SK-N-SH treated with all-trans-retinoic acid at 6 μM for 48 hours (cell line): ENCODE data around the gene TAF3.

Experiments used
- ATAC-seq: fragments of 200-7000 bp; cut with Tn5 transposase; 3 replicates; pipeline ENCODE4 v1.9.1; 2020; ENCODE audit warnings: mild to moderate bottlenecking, moderate library complexity
- BACH2 ChIP-seq: fragments of 250-450 bp; sonication (Bioruptor Pico); IDR thresholded peaks from 2 replicates; pipeline ENCODE4 v1.9.0; 2021; ENCODE audit warnings: mild to moderate bottlenecking, borderline replicate concordance
- CSDC2 ChIP-seq: fragments of 250-450 bp; sonication (Bioruptor Pico); IDR thresholded peaks from 2 replicates; pipeline ENCODE4 v1.5.0; 2020; ENCODE audit warnings: mild to moderate bottlenecking, moderate library complexity
- ESRRG ChIP-seq: fragments of 250-450 bp; sonication (Bioruptor Pico); IDR thresholded peaks from 2 replicates; pipeline ENCODE4 v1.6.1; 2021; ENCODE audit warnings: mild to moderate bottlenecking
- GLIS3 ChIP-seq: fragments of 250-450 bp; sonication (Bioruptor Pico); IDR thresholded peaks from 2 replicates; pipeline ENCODE4 v1.5.0; 2020; ENCODE audit warnings: mild to moderate bottlenecking, moderate library complexity
- ISL1 ChIP-seq: fragments of 250-450 bp; sonication (Bioruptor Pico); IDR thresholded peaks from 2 replicates; pipeline ENCODE4 v2.1.2; 2022; ENCODE audit warnings: mild to moderate bottlenecking, moderate library complexity
- PPARA ChIP-seq: fragments of 250-450 bp; sonication (Bioruptor Pico); IDR thresholded peaks from 2 replicates; pipeline ENCODE4 v1.5.0; 2020; ENCODE audit warnings: mild to moderate bottlenecking, borderline replicate concordance
- RARB ChIP-seq: fragments of 250-450 bp; sonication (Bioruptor Pico); IDR thresholded peaks from 2 replicates; pipeline ENCODE4 v1.8.0; 2021; ENCODE audit warnings: mild to moderate bottlenecking, moderate library complexity
- SNAI2 ChIP-seq: fragments of 250-450 bp; sonication (Bioruptor Pico); IDR thresholded peaks from 2 replicates; pipeline ENCODE4 v1.5.0; 2020; ENCODE audit warnings: mild to moderate bottlenecking, moderate library complexity
- TCF4 ChIP-seq: fragments of 250-450 bp; sonication (Bioruptor Pico); IDR thresholded peaks from 2 replicates; pipeline ENCODE4 v1.8.0; 2021; ENCODE audit warnings: mild to moderate bottlenecking, moderate library complexity, borderline replicate concordance
- TOX ChIP-seq: fragments of 250-450 bp; sonication (Bioruptor Pico); IDR thresholded peaks from 2 replicates; pipeline ENCODE4 v1.8.0; 2021; ENCODE audit warnings: mild to moderate bottlenecking, moderate library complexity, borderline replicate concordance
- ZC3H10 ChIP-seq: fragments of 250-450 bp; sonication (Bioruptor Pico); IDR thresholded peaks from 2 replicates; pipeline ENCODE4 v1.5.1; 2021; ENCODE audit warnings: mild to moderate bottlenecking, moderate library complexity
- ZFP3 ChIP-seq: fragments of 250-450 bp; sonication (Bioruptor Pico); IDR thresholded peaks from 2 replicates; pipeline ENCODE4 v1.5.0; 2020; ENCODE audit warnings: mild to moderate bottlenecking, moderate library complexity
- ZFP30 ChIP-seq: fragments of 450-650 bp; formaldehyde crosslinking; IDR thresholded peaks from 2 replicates; pipeline ENCODE4 v1.5.0; 2022; ENCODE audit warnings: mild to moderate bottlenecking, moderate library complexity
- ZNF70 ChIP-seq: fragments of 450-650 bp; formaldehyde crosslinking; IDR thresholded peaks from 2 replicates; pipeline ENCODE4 v1.5.0; 2020; ENCODE audit warnings: mild to moderate bottlenecking, moderate library complexity
- ZNF8 ChIP-seq: fragments of 450-650 bp; formaldehyde crosslinking; IDR thresholded peaks from 2 replicates; pipeline ENCODE4 v1.5.0; 2020; ENCODE audit warnings: mild to moderate bottlenecking, moderate library complexity
- TF ChIP-seq, protein P1 (sequence below): fragments of 250-450 bp; sonication (Bioruptor Pico); IDR thresholded peaks from 2 replicates; pipeline ENCODE4 v1.5.1; 2020; ENCODE audit warnings: low read depth, mild to moderate bottlenecking, moderate library complexity
- TF ChIP-seq, protein P2 (sequence below): fragments of 250-450 bp; sonication (Bioruptor Pico); IDR thresholded peaks from 2 replicates; pipeline ENCODE4 v1.8.0; 2021; ENCODE audit warnings: low read depth, mild to moderate bottlenecking, moderate library complexity, borderline replicate concordance
- TF ChIP-seq, protein P3 (sequence below): fragments of 250-450 bp; sonication (Bioruptor Pico); IDR thresholded peaks from 2 replicates; pipeline ENCODE4 v1.5.0; 2020; ENCODE audit warnings: mild to moderate bottlenecking, moderate library complexity
- TF ChIP-seq, protein P4 (sequence below): fragments of 250-450 bp; sonication (Bioruptor Pico); IDR thresholded peaks from 2 replicates; pipeline ENCODE4 v1.5.1; 2021; ENCODE audit warnings: mild to moderate bottlenecking, moderate library complexity
- TF ChIP-seq, protein P5 (sequence below): fragments of 250-450 bp; sonication (Bioruptor Pico); IDR thresholded peaks from 2 replicates; pipeline ENCODE4 v1.8.0; 2020; ENCODE audit warnings: mild to moderate bottlenecking, moderate library complexity, borderline replicate concordance

The TAF3 gene

DNA sequence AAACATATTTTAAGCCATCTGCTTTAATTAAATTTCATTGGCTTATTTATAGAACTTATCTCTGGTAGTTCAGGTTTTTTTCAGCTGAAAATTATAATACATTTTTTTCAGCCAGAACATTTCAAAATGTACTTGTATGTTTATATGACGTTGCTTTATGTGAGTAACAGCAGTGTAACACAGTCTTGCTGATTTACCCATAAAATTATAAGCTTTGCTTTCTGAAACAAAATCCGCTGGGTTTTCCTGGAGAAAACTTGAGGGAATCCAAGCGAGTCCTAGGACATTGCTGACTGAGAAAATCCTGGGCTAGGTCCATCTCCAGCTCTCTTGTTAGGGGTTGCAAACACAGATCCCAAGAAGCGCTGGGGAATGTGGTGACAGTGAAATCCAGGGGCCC, 124.0 kb downstream of the TAF3 start:
- TF ChIP-seq GLIS3 (no peak), TOX (no peak), RARB (CRISPR knock-in tag) (no peak), ZC3H10 (no peak), ISL1 (CRISPR knock-in tag) (no peak), ZFP30 (no peak), ZFP3 (CRISPR knock-in tag) (no peak), ESRRG (no peak), ZNF70 (CRISPR knock-in tag) (no peak), ZNF8 (CRISPR knock-in tag) (no peak), CSDC2 (CRISPR knock-in tag) (no peak), TCF4 (CRISPR knock-in tag) (no peak), PPARA (no peak), SNAI2 (no peak)
- TF ChIP-seq, protein P1, sequence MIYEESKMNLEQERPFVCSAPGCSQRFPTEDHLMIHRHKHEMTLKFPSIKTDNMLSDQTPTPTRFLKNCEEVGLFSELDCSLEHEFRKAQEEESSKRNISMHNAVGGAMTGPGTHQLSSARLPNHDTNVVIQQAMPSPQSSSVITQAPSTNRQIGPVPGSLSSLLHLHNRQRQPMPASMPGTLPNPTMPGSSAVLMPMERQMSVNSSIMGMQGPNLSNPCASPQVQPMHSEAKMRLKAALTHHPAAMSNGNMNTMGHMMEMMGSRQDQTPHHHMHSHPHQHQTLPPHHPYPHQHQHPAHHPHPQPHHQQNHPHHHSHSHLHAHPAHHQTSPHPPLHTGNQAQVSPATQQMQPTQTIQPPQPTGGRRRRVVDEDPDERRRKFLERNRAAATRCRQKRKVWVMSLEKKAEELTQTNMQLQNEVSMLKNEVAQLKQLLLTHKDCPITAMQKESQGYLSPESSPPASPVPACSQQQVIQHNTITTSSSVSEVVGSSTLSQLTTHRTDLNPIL (CRISPR knock-in tag): no peak
- TF ChIP-seq, protein P2, sequence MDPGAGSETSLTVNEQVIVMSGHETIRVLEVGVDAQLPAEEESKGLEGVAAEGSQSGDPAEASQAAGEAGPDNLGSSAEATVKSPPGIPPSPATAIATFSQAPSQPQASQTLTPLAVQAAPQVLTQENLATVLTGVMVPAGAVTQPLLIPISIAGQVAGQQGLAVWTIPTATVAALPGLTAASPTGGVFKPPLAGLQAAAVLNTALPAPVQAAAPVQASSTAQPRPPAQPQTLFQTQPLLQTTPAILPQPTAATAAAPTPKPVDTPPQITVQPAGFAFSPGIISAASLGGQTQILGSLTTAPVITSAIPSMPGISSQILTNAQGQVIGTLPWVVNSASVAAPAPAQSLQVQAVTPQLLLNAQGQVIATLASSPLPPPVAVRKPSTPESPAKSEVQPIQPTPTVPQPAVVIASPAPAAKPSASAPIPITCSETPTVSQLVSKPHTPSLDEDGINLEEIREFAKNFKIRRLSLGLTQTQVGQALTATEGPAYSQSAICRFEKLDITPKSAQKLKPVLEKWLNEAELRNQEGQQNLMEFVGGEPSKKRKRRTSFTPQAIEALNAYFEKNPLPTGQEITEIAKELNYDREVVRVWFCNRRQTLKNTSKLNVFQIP (CRISPR knock-in tag): no peak
- TF ChIP-seq, protein P3, sequence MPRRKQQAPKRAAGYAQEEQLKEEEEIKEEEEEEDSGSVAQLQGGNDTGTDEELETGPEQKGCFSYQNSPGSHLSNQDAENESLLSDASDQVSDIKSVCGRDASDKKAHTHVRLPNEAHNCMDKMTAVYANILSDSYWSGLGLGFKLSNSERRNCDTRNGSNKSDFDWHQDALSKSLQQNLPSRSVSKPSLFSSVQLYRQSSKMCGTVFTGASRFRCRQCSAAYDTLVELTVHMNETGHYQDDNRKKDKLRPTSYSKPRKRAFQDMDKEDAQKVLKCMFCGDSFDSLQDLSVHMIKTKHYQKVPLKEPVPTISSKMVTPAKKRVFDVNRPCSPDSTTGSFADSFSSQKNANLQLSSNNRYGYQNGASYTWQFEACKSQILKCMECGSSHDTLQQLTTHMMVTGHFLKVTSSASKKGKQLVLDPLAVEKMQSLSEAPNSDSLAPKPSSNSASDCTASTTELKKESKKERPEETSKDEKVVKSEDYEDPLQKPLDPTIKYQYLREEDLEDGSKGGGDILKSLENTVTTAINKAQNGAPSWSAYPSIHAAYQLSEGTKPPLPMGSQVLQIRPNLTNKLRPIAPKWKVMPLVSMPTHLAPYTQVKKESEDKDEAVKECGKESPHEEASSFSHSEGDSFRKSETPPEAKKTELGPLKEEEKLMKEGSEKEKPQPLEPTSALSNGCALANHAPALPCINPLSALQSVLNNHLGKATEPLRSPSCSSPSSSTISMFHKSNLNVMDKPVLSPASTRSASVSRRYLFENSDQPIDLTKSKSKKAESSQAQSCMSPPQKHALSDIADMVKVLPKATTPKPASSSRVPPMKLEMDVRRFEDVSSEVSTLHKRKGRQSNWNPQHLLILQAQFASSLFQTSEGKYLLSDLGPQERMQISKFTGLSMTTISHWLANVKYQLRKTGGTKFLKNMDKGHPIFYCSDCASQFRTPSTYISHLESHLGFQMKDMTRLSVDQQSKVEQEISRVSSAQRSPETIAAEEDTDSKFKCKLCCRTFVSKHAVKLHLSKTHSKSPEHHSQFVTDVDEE (CRISPR knock-in tag): no peak
- TF ChIP-seq, protein P4, sequence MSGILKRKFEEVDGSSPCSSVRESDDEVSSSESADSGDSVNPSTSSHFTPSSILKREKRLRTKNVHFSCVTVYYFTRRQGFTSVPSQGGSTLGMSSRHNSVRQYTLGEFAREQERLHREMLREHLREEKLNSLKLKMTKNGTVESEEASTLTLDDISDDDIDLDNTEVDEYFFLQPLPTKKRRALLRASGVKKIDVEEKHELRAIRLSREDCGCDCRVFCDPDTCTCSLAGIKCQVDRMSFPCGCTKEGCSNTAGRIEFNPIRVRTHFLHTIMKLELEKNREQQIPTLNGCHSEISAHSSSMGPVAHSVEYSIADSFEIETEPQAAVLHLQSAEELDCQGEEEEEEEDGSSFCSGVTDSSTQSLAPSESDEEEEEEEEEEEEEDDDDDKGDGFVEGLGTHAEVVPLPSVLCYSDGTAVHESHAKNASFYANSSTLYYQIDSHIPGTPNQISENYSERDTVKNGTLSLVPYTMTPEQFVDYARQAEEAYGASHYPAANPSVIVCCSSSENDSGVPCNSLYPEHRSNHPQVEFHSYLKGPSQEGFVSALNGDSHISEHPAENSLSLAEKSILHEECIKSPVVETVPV (CRISPR knock-in tag): no peak
- TF ChIP-seq, protein P5, sequence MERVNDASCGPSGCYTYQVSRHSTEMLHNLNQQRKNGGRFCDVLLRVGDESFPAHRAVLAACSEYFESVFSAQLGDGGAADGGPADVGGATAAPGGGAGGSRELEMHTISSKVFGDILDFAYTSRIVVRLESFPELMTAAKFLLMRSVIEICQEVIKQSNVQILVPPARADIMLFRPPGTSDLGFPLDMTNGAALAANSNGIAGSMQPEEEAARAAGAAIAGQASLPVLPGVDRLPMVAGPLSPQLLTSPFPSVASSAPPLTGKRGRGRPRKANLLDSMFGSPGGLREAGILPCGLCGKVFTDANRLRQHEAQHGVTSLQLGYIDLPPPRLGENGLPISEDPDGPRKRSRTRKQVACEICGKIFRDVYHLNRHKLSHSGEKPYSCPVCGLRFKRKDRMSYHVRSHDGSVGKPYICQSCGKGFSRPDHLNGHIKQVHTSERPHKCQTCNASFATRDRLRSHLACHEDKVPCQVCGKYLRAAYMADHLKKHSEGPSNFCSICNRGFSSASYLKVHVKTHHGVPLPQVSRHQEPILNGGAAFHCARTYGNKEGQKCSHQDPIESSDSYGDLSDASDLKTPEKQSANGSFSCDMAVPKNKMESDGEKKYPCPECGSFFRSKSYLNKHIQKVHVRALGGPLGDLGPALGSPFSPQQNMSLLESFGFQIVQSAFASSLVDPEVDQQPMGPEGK: no peak
- ATAC-seq: no peak

DNA sequence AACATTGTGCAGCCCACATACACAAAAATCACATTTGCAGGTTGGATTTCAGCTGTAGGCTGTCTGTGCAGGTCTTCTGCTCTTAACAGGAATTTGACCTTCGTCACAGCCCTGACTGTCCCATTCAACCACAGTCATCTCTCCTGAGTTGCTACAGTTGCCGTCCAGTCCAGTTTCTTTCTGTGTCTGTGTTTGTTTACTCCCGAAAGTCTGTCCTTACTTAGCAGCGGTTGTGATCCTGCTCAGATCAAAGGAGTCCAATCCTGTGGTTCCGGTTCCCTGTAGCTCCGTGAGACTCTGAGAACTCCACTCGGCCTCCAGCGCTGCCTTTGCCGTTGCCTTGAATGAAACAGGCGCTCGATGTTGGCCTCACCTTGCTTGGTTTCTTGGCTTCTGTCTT, 124.6 kb downstream of the TAF3 start:
- TF ChIP-seq TCF4 (CRISPR knock-in tag): no peak
- TF ChIP-seq ZFP3 (CRISPR knock-in tag): no peak
- no peak for TF ChIP-seq TOX
- no peak for TF ChIP-seq BACH2 (CRISPR knock-in tag)
- TF ChIP-seq RARB (CRISPR knock-in tag): no peak
- TF ChIP-seq, protein P4 (CRISPR knock-in tag): no peak
- TF ChIP-seq ZNF70 (CRISPR knock-in tag): no peak
- no peak for TF ChIP-seq SNAI2
- TF ChIP-seq, protein P1 (CRISPR knock-in tag): no peak
- no peak for TF ChIP-seq ZC3H10
- TF ChIP-seq ZFP30: no peak
- ATAC-seq: no peak
